Measurements from ENCODE around the gene OXLD1.

- TF ChIP-seq CTCF (tag by site-specific recombination; IDR thresholded peaks at IDR 0.05): no peak; the same call in 1 of the 2 replicates
- TF ChIP-seq ZNF274 (IDR thresholded peaks at IDR 0.05; ENCODE audit: low read length): no peak
- TF ChIP-seq ZNF274 (tag by site-specific recombination; IDR thresholded peaks at IDR 0.05; ENCODE audit: borderline replicate concordance): no peak
- no peak for TF ChIP-seq ZBTB8A (tag by site-specific recombination; IDR thresholded peaks at IDR 0.05)
- TF ChIP-seq ZNF138 (tag by site-specific recombination; IDR thresholded peaks at IDR 0.05; ENCODE audit: borderline replicate concordance): no peak
- no peak for TF ChIP-seq ZNF394 (tag by site-specific recombination; IDR thresholded peaks at IDR 0.05; ENCODE audit: borderline replicate concordance)
- TF ChIP-seq HOXD13 (CRISPR knock-in tag; IDR thresholded peaks at IDR 0.05; ENCODE audit: borderline replicate concordance): no peak
These were observed 46.7 kb upstream of the OXLD1 start for GRCh38 chr17:81713004-81713555.
